Endothelial cell of umbilical vein (primary cell): ENCODE measurements around the gene C3orf70. TPM values are rescaled to one million over a fixed set of nuclear protein-coding genes. Genes with fewer than 3 reads are reported as not detected.

Source experiments
- BruUV-seq: library from RNA; stranded (reverse); fragments of 400-500 nt; replicated peaks from 2 replicates; lab custom pipeline; 2021; lab: Mats Ljungman, UMichigan
- CTCF ChIA-PET: fragments of 300-600, 350-600 bp; sonication (Branson Sonifier 250); formaldehyde crosslinking; loops from one replicate; lab custom pipeline; 2021; ENCODE audit warnings: antibody characterized with exemption, inconsistent platforms; lab: Charles Lee
- POLR2A ChIA-PET: fragments of 300-600, 350-600 bp; sonication (Branson Sonifier 250); formaldehyde crosslinking; loops from one replicate; lab custom pipeline; 2021; ENCODE audit warnings: antibody characterized with exemption, inconsistent platforms; lab: Charles Lee
- DNase-seq: peaks from one replicate; pipeline ENCODE4 v3.0.0-alpha.2; 2011; ENCODE audit warnings: low read depth, low spot score
- FAIRE-seq: peaks from 2 replicates; lab custom pipeline; 2011; peaks lifted over from hg19 to GRCh38; lab: Jason Lieb, UNC
- H2AFZ ChIP-seq: 2 replicates; pipeline ENCODE4 v1.6.0; 2012; ENCODE audit warnings: low read depth, low read length, control low read depth, inconsistent platforms
- H3K27ac ChIP-seq: 2 replicates; pipeline ENCODE4 v1.5.1; 2011; ENCODE audit warnings: low read depth, mild to moderate bottlenecking, control low read depth, low read length, moderate library complexity; ENCODE audit not compliant: insufficient read depth
- H3K27me3 ChIP-seq, 2 experiments: 2 replicates each; pipeline versions ENCODE4 v1.6.0 to v1.6.1; 2011; ENCODE audit warnings: low read length in 2 of 2, mixed read lengths in 1 of 2; ENCODE audit not compliant: control insufficient read depth in 2 of 2, insufficient read depth in 2 of 2
- H3K36me3 ChIP-seq, 2 experiments: 2 replicates in 1 of 2; 3 replicates in 1 of 2; pipeline ENCODE4 v1.5.1; 2011; ENCODE audit warnings: low read length in 2 of 2, mild to moderate bottlenecking in 1 of 2, moderate library complexity in 1 of 2; ENCODE audit not compliant: control insufficient read depth in 2 of 2, insufficient read depth in 2 of 2; ENCODE audit errors: extremely low read depth in 1 of 2
- H3K4me1 ChIP-seq: 3 replicates; pipeline ENCODE4 v1.5.1; 2011; ENCODE audit warnings: mild to moderate bottlenecking, low read length; ENCODE audit not compliant: control insufficient read depth, insufficient read depth; ENCODE audit errors: extremely low read depth
- H3K4me2 ChIP-seq: 2 replicates; pipeline ENCODE4 v1.6.1; 2011; ENCODE audit warnings: low read length, control low read depth, mixed read lengths; ENCODE audit not compliant: insufficient read depth
- H3K4me3 ChIP-seq, 3 experiments: fragments of 200-600 bp in 1 of 3; sonication (generic), shearing (Covaris generic) in 1 of 3; replicated peaks in 1 of 3; 2 replicates each; pipeline ENCODE4 v1.5.1; 2011 to 2016; ENCODE audit warnings: control low read depth in 3 of 3, low read length in 3 of 3, mild to moderate bottlenecking in 2 of 3, inconsistent platforms in 1 of 3, low read depth in 1 of 3, moderate library complexity in 1 of 3; ENCODE audit not compliant: insufficient read depth in 1 of 3
- H3K79me2 ChIP-seq: 2 replicates; pipeline ENCODE4 v1.6.0; 2012; ENCODE audit warnings: low read length, inconsistent platforms; ENCODE audit not compliant: control insufficient read depth, insufficient read depth
- H3K9ac ChIP-seq: replicated peaks from 2 replicates; pipeline ENCODE3; 2011; ENCODE audit warnings: low read length, control low read depth; ENCODE audit not compliant: insufficient read depth; ENCODE audit errors: extremely low read depth
- H3K9me1 ChIP-seq: replicated peaks from 3 replicates; pipeline ENCODE4 v1.6.0; 2011; ENCODE audit warnings: mild to moderate bottlenecking, low read length; ENCODE audit not compliant: control insufficient read depth, insufficient read depth; ENCODE audit errors: extremely low read depth
- H3K9me3 ChIP-seq: replicated peaks from 2 replicates; pipeline ENCODE4 v1.5.1; 2012; ENCODE audit warnings: low read length, inconsistent platforms; ENCODE audit not compliant: control insufficient read depth, insufficient read depth
- H4K20me1 ChIP-seq: replicated peaks from 2 replicates; pipeline ENCODE3; 2011; ENCODE audit warnings: mild to moderate bottlenecking, low read length; ENCODE audit not compliant: control insufficient read depth, insufficient read depth; ENCODE audit errors: extremely low read depth
- EZH2 ChIP-seq: IDR thresholded peaks from 2 replicates; pipeline ENCODE4 v1.6.1; 2012; ENCODE audit warnings: borderline replicate concordance, low read depth, mild to moderate bottlenecking, moderate library complexity, low read length, inconsistent platforms; ENCODE audit not compliant: severe bottlenecking
- FOS ChIP-seq: IDR thresholded peaks from 2 replicates; pipeline ENCODE4 v1.6.1; 2011; ENCODE audit warnings: mild to moderate bottlenecking, low read length, moderate library complexity, borderline replicate concordance; ENCODE audit not compliant: insufficient read depth
- GATA2 ChIP-seq: IDR thresholded peaks from 2 replicates; pipeline ENCODE4 v1.7.0; 2011; ENCODE audit warnings: low read depth, mild to moderate bottlenecking, moderate library complexity, mixed read lengths, low read length; ENCODE audit not compliant: insufficient read length, insufficient read depth
- JUN ChIP-seq: IDR thresholded peaks from 2 replicates; pipeline ENCODE4 v1.6.1; 2011; ENCODE audit warnings: borderline replicate concordance, low read depth; ENCODE audit not compliant: insufficient read length, insufficient read depth
- MYC ChIP-seq: IDR thresholded peaks from one replicate; pipeline ENCODE4 v1.6.1; 2011; ENCODE audit warnings: mild to moderate bottlenecking, low read depth, low read length
- POLR2A ChIP-seq: IDR thresholded peaks from 2 replicates; pipeline ENCODE4 v1.6.1; 2012; ENCODE audit warnings: low read depth, mild to moderate bottlenecking, control low read depth, low read length
- POLR2AphosphoS5 ChIP-seq: IDR thresholded peaks from 2 replicates; pipeline ENCODE4 v1.6.1; 2012; ENCODE audit warnings: low read depth, mild to moderate bottlenecking, control low read depth, low read length, moderate library complexity; ENCODE audit not compliant: insufficient read depth
- dilution Hi-C: fragments of 300-500 bp; cut with MboI; formaldehyde crosslinking; loops from one replicate; pipeline ENCODE4 v1.15.0; 2019; ENCODE audit warnings: low sequenced_read_pairs; ENCODE audit not compliant: extremely low pct_ligation_motif_present
- intact Hi-C: fragments of 100-400 bp; cut with micrococcal nuclease; formaldehyde crosslinking; loops from one replicate; pipeline ENCODE4 v1.10.0; 2022
- polyA plus RNA-seq, 4 experiments: library from polyadenylated mRNA; depleted of rRNA in 3 of 4; stranded (reverse) in 3 of 4; unstranded in 1 of 4; fragments of >200 nt; gene quantifications; 2 replicates each; pipeline versions ENCODE4 v1.2.1 to v1.2.3, GENCODE V29; 2011 to 2012; ENCODE audit warnings: missing spikeins in 1 of 4
- total RNA-seq: library from RNA; stranded (reverse); gene quantifications from 2 replicates; pipeline ENCODE4 v1.2.3, GENCODE V29; 2021
- TF ChIP-seq, protein P1 (sequence below), 2 donors: IDR thresholded peaks; 1 replicate in 1 of 2; 2 replicates in 1 of 2; pipeline ENCODE4 v1.5.1; 2011; ENCODE audit warnings: low read length in 2 of 2, mild to moderate bottlenecking in 2 of 2, moderate library complexity in 2 of 2, control low read depth in 1 of 2, inconsistent platforms in 1 of 2, low read depth in 1 of 2; ENCODE audit not compliant: insufficient read depth in 1 of 2; ENCODE audit errors: extremely low read depth in 1 of 2
- TF ChIP-seq, protein P2 (sequence below): IDR thresholded peaks from 2 replicates; pipeline ENCODE4 v1.6.1; 2011; ENCODE audit not compliant: insufficient read depth, insufficient read length

The C3orf70 gene
- total and polyA plus RNA-seq, 2 donors (not counting 3 experiments of a cell fraction or from before 2014, with no cell fraction given), result 0.08 to 0.20 TPM

DNA sequence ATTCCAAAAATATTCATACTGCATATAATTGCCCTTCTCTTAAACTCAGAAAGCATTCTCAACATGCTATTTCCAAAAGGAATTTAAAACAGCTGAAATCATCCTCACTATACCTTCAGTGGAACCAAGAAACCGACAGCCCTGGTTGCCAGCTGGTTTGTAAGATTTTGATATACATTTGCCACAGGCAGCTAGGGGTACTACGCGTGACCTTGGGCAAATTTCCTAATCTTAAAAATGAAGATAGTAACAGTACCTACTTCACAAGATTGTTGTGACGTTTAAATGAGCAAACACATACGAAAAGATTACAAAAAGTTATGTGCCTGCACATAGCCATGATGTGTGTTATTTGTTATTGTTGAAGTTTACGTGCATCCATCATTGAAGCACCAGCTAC lies 7.3 kb downstream of the C3orf70 start:
- no peak overlapping the region for H3K9ac ChIP-seq
- CTCF ChIA-PET, result no interaction called here
- no TSS peak for BruUV-seq
- H3K79me2 ChIP-seq, result no peaks in the 10 kb centered on the region
- intact Hi-C loops, result no loop called here
- POLR2A ChIA-PET, result no interaction called here
- H4K20me1 ChIP-seq, result no peaks in the 10 kb centered on the region
- dilution Hi-C loops, result no loop called here
- FAIRE-seq, result no peak
- H2AFZ ChIP-seq, result no peak overlapping the region
- H3K4me3 ChIP-seq, result no peak overlapping the region
- H3K36me3 ChIP-seq, result no peaks in the 10 kb centered on the region
- H3K4me1 ChIP-seq, result no peaks in the 10 kb centered on the region
- no peak for DNase-seq
- H3K9me1 ChIP-seq, result no peaks in the 10 kb centered on the region
- no peak overlapping the region for H3K27ac ChIP-seq
- peaks cover 16 to 32% of the 10 kb centered on the region in 2 experiments for H3K27me3 ChIP-seq
- no peak for TF ChIP-seq FOS
- TF ChIP-seq JUN, result no peak
- no peak for TF ChIP-seq MYC
- TF ChIP-seq EZH2, result no peak
- no peak for TF ChIP-seq POLR2A
- TF ChIP-seq POLR2AphosphoS5, result no peak
- TF ChIP-seq, protein P1, sequence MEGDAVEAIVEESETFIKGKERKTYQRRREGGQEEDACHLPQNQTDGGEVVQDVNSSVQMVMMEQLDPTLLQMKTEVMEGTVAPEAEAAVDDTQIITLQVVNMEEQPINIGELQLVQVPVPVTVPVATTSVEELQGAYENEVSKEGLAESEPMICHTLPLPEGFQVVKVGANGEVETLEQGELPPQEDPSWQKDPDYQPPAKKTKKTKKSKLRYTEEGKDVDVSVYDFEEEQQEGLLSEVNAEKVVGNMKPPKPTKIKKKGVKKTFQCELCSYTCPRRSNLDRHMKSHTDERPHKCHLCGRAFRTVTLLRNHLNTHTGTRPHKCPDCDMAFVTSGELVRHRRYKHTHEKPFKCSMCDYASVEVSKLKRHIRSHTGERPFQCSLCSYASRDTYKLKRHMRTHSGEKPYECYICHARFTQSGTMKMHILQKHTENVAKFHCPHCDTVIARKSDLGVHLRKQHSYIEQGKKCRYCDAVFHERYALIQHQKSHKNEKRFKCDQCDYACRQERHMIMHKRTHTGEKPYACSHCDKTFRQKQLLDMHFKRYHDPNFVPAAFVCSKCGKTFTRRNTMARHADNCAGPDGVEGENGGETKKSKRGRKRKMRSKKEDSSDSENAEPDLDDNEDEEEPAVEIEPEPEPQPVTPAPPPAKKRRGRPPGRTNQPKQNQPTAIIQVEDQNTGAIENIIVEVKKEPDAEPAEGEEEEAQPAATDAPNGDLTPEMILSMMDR (IDR thresholded peaks at IDR 0.05; ENCODE audit: extremely low read depth in 1 of 2, insufficient read depth in 1 of 2, low read depth in 1 of 2, low read length in 2 of 2), result no peak
- TF ChIP-seq, protein P2, sequence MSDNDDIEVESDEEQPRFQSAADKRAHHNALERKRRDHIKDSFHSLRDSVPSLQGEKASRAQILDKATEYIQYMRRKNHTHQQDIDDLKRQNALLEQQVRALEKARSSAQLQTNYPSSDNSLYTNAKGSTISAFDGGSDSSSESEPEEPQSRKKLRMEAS, result no peak
- no peak for TF ChIP-seq GATA2
- no peaks in the 10 kb centered on the region for H3K9me3 ChIP-seq
- H3K4me2 ChIP-seq, result no peak overlapping the region
